ENCODE results near the gene NOPCHAP1.

The NOPCHAP1 gene

DNA sequence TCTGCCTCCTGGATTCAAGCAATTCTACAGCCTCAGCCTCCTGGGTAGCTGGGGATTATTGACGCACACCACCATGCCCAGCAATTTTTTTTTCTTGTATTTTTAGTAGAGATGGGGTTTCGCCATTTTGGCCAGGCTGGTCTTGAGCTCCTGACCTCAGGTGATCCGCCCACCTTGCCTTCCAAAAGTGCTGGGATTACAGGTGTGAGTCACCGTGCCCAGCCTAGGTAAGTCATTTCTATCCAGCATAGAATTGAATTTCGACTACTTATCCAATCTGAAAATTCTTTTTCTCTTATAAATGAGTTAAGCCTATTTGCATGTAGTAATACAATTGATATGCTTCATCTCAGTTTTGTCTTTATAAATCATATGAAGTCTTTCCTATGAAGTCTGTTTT lies 12.9 kb upstream of the NOPCHAP1 start:
- TF ChIP-seq, protein P1, sequence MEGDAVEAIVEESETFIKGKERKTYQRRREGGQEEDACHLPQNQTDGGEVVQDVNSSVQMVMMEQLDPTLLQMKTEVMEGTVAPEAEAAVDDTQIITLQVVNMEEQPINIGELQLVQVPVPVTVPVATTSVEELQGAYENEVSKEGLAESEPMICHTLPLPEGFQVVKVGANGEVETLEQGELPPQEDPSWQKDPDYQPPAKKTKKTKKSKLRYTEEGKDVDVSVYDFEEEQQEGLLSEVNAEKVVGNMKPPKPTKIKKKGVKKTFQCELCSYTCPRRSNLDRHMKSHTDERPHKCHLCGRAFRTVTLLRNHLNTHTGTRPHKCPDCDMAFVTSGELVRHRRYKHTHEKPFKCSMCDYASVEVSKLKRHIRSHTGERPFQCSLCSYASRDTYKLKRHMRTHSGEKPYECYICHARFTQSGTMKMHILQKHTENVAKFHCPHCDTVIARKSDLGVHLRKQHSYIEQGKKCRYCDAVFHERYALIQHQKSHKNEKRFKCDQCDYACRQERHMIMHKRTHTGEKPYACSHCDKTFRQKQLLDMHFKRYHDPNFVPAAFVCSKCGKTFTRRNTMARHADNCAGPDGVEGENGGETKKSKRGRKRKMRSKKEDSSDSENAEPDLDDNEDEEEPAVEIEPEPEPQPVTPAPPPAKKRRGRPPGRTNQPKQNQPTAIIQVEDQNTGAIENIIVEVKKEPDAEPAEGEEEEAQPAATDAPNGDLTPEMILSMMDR (IDR thresholded peaks at IDR 0.05), result no peak

DNA sequence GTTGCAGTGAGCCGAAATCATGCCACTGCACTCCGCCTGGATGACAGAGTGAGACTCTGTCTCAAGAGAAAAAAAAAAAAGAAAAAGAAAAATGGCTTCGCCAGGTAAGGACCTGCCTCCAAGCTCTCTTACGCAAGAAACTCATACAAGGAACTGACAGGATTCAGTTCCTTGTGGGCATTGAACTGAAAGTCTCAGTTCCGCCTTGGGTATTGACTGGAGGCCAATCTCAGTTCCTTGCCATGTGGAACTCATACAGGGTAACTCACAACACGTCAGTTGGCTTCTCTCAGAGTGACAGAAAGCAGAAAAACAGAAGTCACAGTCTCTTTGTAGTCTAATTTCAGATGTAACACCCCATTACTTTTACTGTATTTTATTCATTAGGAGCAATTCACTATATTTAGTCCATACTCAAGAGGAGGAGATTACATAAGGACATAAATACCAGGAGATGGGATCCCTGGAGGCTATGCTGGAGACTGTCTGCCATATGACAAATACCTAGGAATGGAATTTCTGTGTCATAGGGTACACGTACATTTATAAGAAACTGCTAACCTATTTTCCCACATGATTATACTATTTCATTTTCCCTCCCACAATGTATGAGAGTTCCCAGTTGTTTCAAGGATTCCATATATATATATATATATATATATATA lies 11.4 kb upstream of the NOPCHAP1 start:
- TF ChIP-seq, protein P1 (IDR thresholded peaks at IDR 0.05), result no peak

DNA sequence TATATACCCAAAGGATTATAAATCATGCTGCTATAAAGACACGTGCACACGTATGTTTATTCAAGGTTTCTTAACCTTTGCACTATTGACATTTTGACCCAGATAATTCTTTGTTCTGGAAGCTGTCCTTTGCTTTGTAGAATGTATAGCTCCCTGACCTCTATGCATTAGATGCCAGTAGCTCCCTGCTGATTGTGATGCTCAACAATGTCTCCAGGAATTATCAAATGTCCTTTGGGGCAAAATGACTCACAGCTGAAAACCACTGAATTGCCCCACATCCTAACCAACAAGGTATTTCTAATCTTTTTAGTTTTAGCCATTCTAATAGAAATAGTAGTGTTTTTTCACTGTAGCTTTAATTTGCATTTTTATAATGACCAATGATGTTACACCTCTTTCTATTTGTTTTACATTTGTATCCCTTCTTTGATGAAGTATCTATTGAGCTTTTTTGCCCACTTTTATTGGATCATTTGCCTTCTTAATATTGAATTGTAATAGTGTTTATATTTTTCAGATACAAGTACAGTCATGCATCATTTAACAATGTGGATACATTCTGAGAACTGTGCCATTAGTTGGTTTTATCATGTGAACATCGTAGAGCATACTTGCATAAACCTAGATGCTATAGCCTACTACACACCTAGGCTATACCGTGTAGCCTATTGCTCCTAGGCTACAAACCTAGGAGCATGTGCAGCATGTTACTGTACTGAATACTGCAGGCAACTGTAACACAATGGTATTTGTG lies 10.4 kb upstream of the NOPCHAP1 start:
- TF ChIP-seq, protein P1 (IDR thresholded peaks at IDR 0.05), result no peak

DNA sequence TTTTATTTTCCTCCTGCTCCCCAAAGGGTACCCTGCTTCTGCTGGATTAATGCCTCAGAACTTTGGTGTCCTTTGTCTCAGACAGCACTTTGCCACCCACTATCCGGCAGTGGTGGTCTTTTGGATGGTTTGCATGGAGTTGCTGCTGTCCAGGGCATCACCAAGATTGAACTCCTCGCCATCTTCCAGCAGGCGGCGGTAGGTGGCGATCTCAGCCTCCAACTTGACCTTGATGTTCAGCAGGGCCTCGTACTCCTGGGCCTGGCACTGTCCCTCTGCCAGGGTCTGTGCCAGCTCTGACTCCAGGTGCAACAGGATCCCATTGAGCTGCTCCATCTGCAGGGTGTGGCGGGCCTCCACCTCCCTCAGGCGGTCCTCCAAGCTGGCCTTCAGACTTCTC lies 9.4 kb upstream of the NOPCHAP1 start:
- TF ChIP-seq, protein P1 (IDR thresholded peaks at IDR 0.05), result no peak

DNA sequence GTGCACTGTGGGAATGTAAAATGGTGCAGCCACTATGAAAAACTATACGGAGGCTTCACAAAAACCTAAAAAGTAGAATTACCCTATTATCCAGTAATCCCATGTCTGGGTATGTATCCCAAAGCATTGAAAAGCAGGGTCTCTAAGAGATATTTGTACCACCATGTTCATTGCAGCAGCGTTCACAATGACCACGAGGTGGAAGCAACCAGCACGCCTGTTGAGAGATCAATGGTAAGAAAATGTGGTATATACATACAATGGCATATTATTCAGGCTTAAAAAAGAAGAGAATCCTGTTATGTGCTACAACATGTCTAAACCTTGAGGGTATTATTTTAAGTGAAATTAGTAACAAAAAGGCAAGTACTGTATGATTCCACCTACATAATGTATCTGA lies 910 bp upstream of the NOPCHAP1 start:
- TF ChIP-seq, protein P1 (IDR thresholded peaks at IDR 0.05), result no peak

DNA sequence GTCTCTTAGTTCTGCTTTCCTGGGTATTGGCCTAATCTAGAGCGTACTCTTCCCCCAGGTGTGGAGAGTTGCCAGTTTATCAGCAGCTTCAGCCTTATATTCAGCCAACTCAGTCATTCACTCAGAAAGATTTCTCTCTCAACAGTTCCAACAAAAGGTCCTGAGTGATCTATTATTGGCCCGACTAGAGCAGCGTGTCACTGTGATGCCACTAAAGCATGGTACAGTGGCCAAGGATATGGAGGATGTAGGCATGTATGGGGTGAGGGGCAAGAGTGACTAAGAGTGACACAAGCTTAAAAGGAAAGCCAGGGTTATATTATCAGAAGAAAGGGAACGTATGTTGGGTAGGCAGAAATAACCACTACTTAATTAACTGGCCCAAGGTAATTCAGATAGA lies 4.8 kb downstream of the NOPCHAP1 start:
- TF ChIP-seq, protein P1 (IDR thresholded peaks at IDR 0.05), result no peak

DNA sequence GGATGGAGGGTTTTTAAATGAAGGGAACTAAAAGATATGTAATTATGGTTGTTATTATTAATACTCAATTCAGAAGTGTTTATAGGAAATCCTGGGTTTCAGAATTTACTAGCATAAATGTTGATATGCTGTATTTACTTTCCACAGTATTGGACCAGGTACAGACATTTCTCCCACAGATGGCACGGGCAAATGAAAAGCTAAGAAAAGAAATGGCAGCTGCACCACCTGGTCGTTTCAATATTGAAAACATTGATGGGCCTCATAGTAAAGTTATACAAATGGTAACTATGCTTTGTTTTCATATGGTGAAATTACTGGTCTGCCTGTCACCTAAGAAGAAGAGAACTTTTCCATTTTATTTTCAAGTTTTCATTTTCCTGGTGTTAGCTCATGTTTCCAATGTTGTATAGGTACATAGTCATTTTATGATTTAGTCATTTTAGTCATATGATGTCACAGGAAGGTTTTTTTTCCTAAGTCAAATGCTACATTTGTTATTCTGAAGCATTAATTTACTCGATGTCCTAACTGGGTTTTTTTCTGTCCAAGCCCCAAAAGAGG lies 5.5 kb downstream of the NOPCHAP1 start:
- TF ChIP-seq, protein P1 (IDR thresholded peaks at IDR 0.05), result no peak

Measured in LNCAP (cell line).